ENCODE results near the gene CGB8.
A peak's percentile ranks its signal among the peaks of the same experiment; 100 is the strongest.
"Not testable (repeated sequence)": the region's sequence is repeated elsewhere in the genome, so short reads cannot be mapped to it uniquely, and the experiment has no call there.

CGB8 gene

GRCh38 chr19:49056101-49056901 lies 7.4 kb upstream of the CGB8 start:
- H3K27me3 ChIP-seq (ENCODE audit: control insufficient read depth in 2 of 2, insufficient read depth in 2 of 2, low read length in 2 of 2): peaks cover 18 to 24% of the 10 kb centered on the region in 2 donors
- H3K9ac ChIP-seq (ENCODE audit: low read depth in 1 of 2, low read length in 2 of 2): peak overlapping the region in 1 of 2 donors; percentile 19
- no peak overlapping the region for H3K27ac ChIP-seq (ENCODE audit: low read depth in 2 of 2, low read length in 2 of 2)
- peaks cover 11 to 20% of the 10 kb centered on the region in 2 donors for H3K4me1 ChIP-seq (ENCODE audit: control insufficient read depth in 2 of 2, insufficient read depth in 2 of 2, low read length in 2 of 2)
- H3K36me3 ChIP-seq (ENCODE audit: control insufficient read depth in 2 of 2, insufficient read depth in 2 of 2, low read length in 2 of 2): no peaks in the 10 kb centered on the region
- H3K9me3 ChIP-seq (ENCODE audit: control insufficient read depth in 2 of 2, low read length in 2 of 2): no peaks in the 10 kb centered on the region
- peak overlapping the region; percentile 59 to 65 for H3K4me3 ChIP-seq (ENCODE audit: low read length in 2 of 2)

- H3K36me3 ChIP-seq (ENCODE audit: control insufficient read depth in 2 of 2, insufficient read depth in 2 of 2, low read length in 2 of 2); H3K9ac ChIP-seq (ENCODE audit: low read depth in 1 of 2, low read length in 2 of 2); H3K9me3 ChIP-seq (ENCODE audit: control insufficient read depth in 2 of 2, low read length in 2 of 2): not testable (repeated sequence)
These were observed 1.6 kb upstream of the CGB8 start for GRCh38 chr19:49050376-49051033.

GRCh38 chr19:49049834-49050233 lies 923 bp upstream of the CGB8 start:
- not testable (repeated sequence) for H3K9me3 ChIP-seq (ENCODE audit: control insufficient read depth in 2 of 2, low read length in 2 of 2); H3K36me3 ChIP-seq (ENCODE audit: control insufficient read depth in 2 of 2, insufficient read depth in 2 of 2, low read length in 2 of 2); H3K4me1 ChIP-seq (ENCODE audit: control insufficient read depth in 2 of 2, insufficient read depth in 2 of 2, low read length in 2 of 2); H3K4me3 ChIP-seq (ENCODE audit: low read length in 2 of 2); H3K27me3 ChIP-seq (ENCODE audit: control insufficient read depth in 2 of 2, insufficient read depth in 2 of 2, low read length in 2 of 2); H3K9ac ChIP-seq (ENCODE audit: low read depth in 1 of 2, low read length in 2 of 2); H3K27ac ChIP-seq (ENCODE audit: low read depth in 2 of 2, low read length in 2 of 2)

More at GRCh38 chr19:49050376-49051033, 1.6 kb upstream of the CGB8 start:
- H3K27me3 ChIP-seq (ENCODE audit: control insufficient read depth in 2 of 2, insufficient read depth in 2 of 2, low read length in 2 of 2); H3K27ac ChIP-seq (ENCODE audit: low read depth in 2 of 2, low read length in 2 of 2); H3K4me3 ChIP-seq (ENCODE audit: low read length in 2 of 2); H3K4me1 ChIP-seq (ENCODE audit: control insufficient read depth in 2 of 2, insufficient read depth in 2 of 2, low read length in 2 of 2): not testable (repeated sequence)

- not testable (repeated sequence) for H3K4me3 ChIP-seq (ENCODE audit: low read length in 2 of 2); H3K27me3 ChIP-seq (ENCODE audit: control insufficient read depth in 2 of 2, insufficient read depth in 2 of 2, low read length in 2 of 2); H3K9ac ChIP-seq (ENCODE audit: low read depth in 1 of 2, low read length in 2 of 2); H3K9me3 ChIP-seq (ENCODE audit: control insufficient read depth in 2 of 2, low read length in 2 of 2); H3K27ac ChIP-seq (ENCODE audit: low read depth in 2 of 2, low read length in 2 of 2); H3K4me1 ChIP-seq (ENCODE audit: control insufficient read depth in 2 of 2, insufficient read depth in 2 of 2, low read length in 2 of 2); H3K36me3 ChIP-seq (ENCODE audit: control insufficient read depth in 2 of 2, insufficient read depth in 2 of 2, low read length in 2 of 2)
These were observed 5.4 kb downstream of the CGB8 start, which contains the start of gene CGB5 for GRCh38 chr19:49043548-49043947. Gene CGB5, plus strand, starts transcription at chr19:49043848. Its CDS starts 362 bp downstream, at chr19:49044210.

GRCh38 chr19:49042666-49043065 lies 6.2 kb downstream of the CGB8 start:
- H3K4me1 ChIP-seq (ENCODE audit: control insufficient read depth in 2 of 2, insufficient read depth in 2 of 2, low read length in 2 of 2); H3K9me3 ChIP-seq (ENCODE audit: control insufficient read depth in 2 of 2, low read length in 2 of 2); H3K27me3 ChIP-seq (ENCODE audit: control insufficient read depth in 2 of 2, insufficient read depth in 2 of 2, low read length in 2 of 2); H3K9ac ChIP-seq (ENCODE audit: low read depth in 1 of 2, low read length in 2 of 2); H3K4me3 ChIP-seq (ENCODE audit: low read length in 2 of 2); H3K27ac ChIP-seq (ENCODE audit: low read depth in 2 of 2, low read length in 2 of 2); H3K36me3 ChIP-seq (ENCODE audit: control insufficient read depth in 2 of 2, insufficient read depth in 2 of 2, low read length in 2 of 2): not testable (repeated sequence)

GRCh38 chr19:49042177-49042576 lies 6.7 kb downstream of the CGB8 start:
- Histone ChIP-seq H3K36me3 (ENCODE audit: control insufficient read depth in 2 of 2, insufficient read depth in 2 of 2, low read length in 2 of 2) (no peaks in the 10 kb centered on the region), H3K9ac (ENCODE audit: low read depth in 1 of 2, low read length in 2 of 2) (no peak overlapping the region), H3K4me3 (ENCODE audit: low read length in 2 of 2) (no peak overlapping the region), H3K4me1 (ENCODE audit: control insufficient read depth in 2 of 2, insufficient read depth in 2 of 2, low read length in 2 of 2) (no peaks in the 10 kb centered on the region), H3K9me3 (ENCODE audit: control insufficient read depth in 2 of 2, low read length in 2 of 2) (no peaks in the 10 kb centered on the region), H3K27ac (ENCODE audit: low read depth in 2 of 2, low read length in 2 of 2) (no peak overlapping the region), H3K27me3 (ENCODE audit: control insufficient read depth in 2 of 2, insufficient read depth in 2 of 2, low read length in 2 of 2) (no peaks in the 10 kb centered on the region)

- not testable (repeated sequence) for H3K36me3 ChIP-seq (ENCODE audit: control insufficient read depth in 2 of 2, insufficient read depth in 2 of 2, low read length in 2 of 2); H3K4me1 ChIP-seq (ENCODE audit: control insufficient read depth in 2 of 2, insufficient read depth in 2 of 2, low read length in 2 of 2); H3K4me3 ChIP-seq (ENCODE audit: low read length in 2 of 2); H3K9me3 ChIP-seq (ENCODE audit: control insufficient read depth in 2 of 2, low read length in 2 of 2); H3K27ac ChIP-seq (ENCODE audit: low read depth in 2 of 2, low read length in 2 of 2); H3K9ac ChIP-seq (ENCODE audit: low read depth in 1 of 2, low read length in 2 of 2); H3K27me3 ChIP-seq (ENCODE audit: control insufficient read depth in 2 of 2, insufficient read depth in 2 of 2, low read length in 2 of 2)
These were observed 9.2 kb downstream of the CGB8 start for GRCh38 chr19:49039736-49040135.

- not testable (repeated sequence) for H3K9ac ChIP-seq (ENCODE audit: low read depth in 1 of 2, low read length in 2 of 2); H3K4me1 ChIP-seq (ENCODE audit: control insufficient read depth in 2 of 2, insufficient read depth in 2 of 2, low read length in 2 of 2); H3K36me3 ChIP-seq (ENCODE audit: control insufficient read depth in 2 of 2, insufficient read depth in 2 of 2, low read length in 2 of 2); H3K27me3 ChIP-seq (ENCODE audit: control insufficient read depth in 2 of 2, insufficient read depth in 2 of 2, low read length in 2 of 2); H3K27ac ChIP-seq (ENCODE audit: low read depth in 2 of 2, low read length in 2 of 2); H3K9me3 ChIP-seq (ENCODE audit: control insufficient read depth in 2 of 2, low read length in 2 of 2); H3K4me3 ChIP-seq (ENCODE audit: low read length in 2 of 2)
These were observed 10.2 kb downstream of the CGB8 start for GRCh38 chr19:49038557-49039276.

- not testable (repeated sequence) for H3K4me1 ChIP-seq (ENCODE audit: control insufficient read depth in 2 of 2, insufficient read depth in 2 of 2, low read length in 2 of 2); H3K4me3 ChIP-seq (ENCODE audit: low read length in 2 of 2); H3K36me3 ChIP-seq (ENCODE audit: control insufficient read depth in 2 of 2, insufficient read depth in 2 of 2, low read length in 2 of 2); H3K9ac ChIP-seq (ENCODE audit: low read depth in 1 of 2, low read length in 2 of 2); H3K27me3 ChIP-seq (ENCODE audit: control insufficient read depth in 2 of 2, insufficient read depth in 2 of 2, low read length in 2 of 2); H3K9me3 ChIP-seq (ENCODE audit: control insufficient read depth in 2 of 2, low read length in 2 of 2); H3K27ac ChIP-seq (ENCODE audit: low read depth in 2 of 2, low read length in 2 of 2)
These were observed 10.8 kb downstream of the CGB8 start for GRCh38 chr19:49038111-49038510.

- H3K4me3 ChIP-seq (ENCODE audit: low read length in 2 of 2); H3K27ac ChIP-seq (ENCODE audit: low read depth in 2 of 2, low read length in 2 of 2); H3K9ac ChIP-seq (ENCODE audit: low read depth in 1 of 2, low read length in 2 of 2); H3K27me3 ChIP-seq (ENCODE audit: control insufficient read depth in 2 of 2, insufficient read depth in 2 of 2, low read length in 2 of 2); H3K9me3 ChIP-seq (ENCODE audit: control insufficient read depth in 2 of 2, low read length in 2 of 2); H3K4me1 ChIP-seq (ENCODE audit: control insufficient read depth in 2 of 2, insufficient read depth in 2 of 2, low read length in 2 of 2); H3K36me3 ChIP-seq (ENCODE audit: control insufficient read depth in 2 of 2, insufficient read depth in 2 of 2, low read length in 2 of 2): not testable (repeated sequence)
These were observed 12.1 kb downstream of the CGB8 start, which contains the start of gene CGB1 for GRCh38 chr19:49036815-49037214. Gene CGB1, minus strand, starts transcription at chr19:49036895. Its CDS starts 184 bp downstream, at chr19:49036711.
